Thoracic aorta (tissue), 2 donors: Measurements from ENCODE around the gene PRKAR1A. TPM values are rescaled to one million over a fixed set of nuclear protein-coding genes. Genes with fewer than 3 reads are reported as not detected.
"Not testable (repeated sequence)": the region's sequence is repeated elsewhere in the genome, so short reads cannot be mapped to it uniquely, and the experiment has no call there.

Source experiments
- ATAC-seq: fragments of 150-250 bp; one replicate; pipeline ENCODE4 v1.8.0; 2017; ENCODE audit warnings: low read depth; ENCODE audit not compliant: insufficient number of reproducible peaks, low FRiP score
- DNase-seq: peaks from one replicate; pipeline ENCODE4 v3.0.0-alpha.2; 2020; ENCODE audit warnings: low spot score
- H3K27ac ChIP-seq, 2 donors: fragments of 200-600 bp; sonication (generic); 1 replicate in 1 of 2; 2 replicates in 1 of 2; pipeline ENCODE4 v1.5.1; 2016; ENCODE audit warnings: mild to moderate bottlenecking in 2 of 2, moderate library complexity in 2 of 2
- H3K27me3 ChIP-seq: fragments of 200-600 bp; sonication (generic); replicated peaks from 2 replicates; pipeline ENCODE4 v1.6.0; 2016; ENCODE audit warnings: mild to moderate bottlenecking; ENCODE audit not compliant: insufficient read depth
- H3K36me3 ChIP-seq: fragments of 200-600 bp; sonication (generic); one replicate; pipeline ENCODE4 v1.5.1; 2016
- H3K4me1 ChIP-seq, 2 donors: fragments of 200-600 bp; sonication (generic); 1 replicate in 1 of 2; 2 replicates in 1 of 2; pipeline versions ENCODE4 v1.5.1 to v1.6.0; 2016; ENCODE audit warnings: low read depth in 2 of 2, mild to moderate bottlenecking in 1 of 2; ENCODE audit not compliant: control insufficient read depth in 1 of 2
- H3K4me3 ChIP-seq: fragments of 200-600 bp; sonication (generic); 2 replicates; pipeline ENCODE4 v1.5.1; 2016; ENCODE audit warnings: mild to moderate bottlenecking
- H3K9me3 ChIP-seq: fragments of 200-600 bp; sonication (generic); 2 replicates; pipeline ENCODE4 v1.5.1; 2016
- total RNA-seq, 2 donors: library from RNA; depleted of rRNA; stranded (reverse); fragments of >200 nt; gene quantifications; one replicate each; pipeline versions ENCODE4 v1.1.0 to v1.2.3, GENCODE V29; 2016
- TF ChIP-seq, protein P1 (sequence below): fragments of 200-600 bp; sonication (generic); IDR thresholded peaks from one replicate; pipeline ENCODE4 v1.5.1; 2019; ENCODE audit warnings: antibody characterized with exemption

PRKAR1A gene
- total RNA-seq, 2 donors from 2014 or later, result 345 to 412 TPM

DNA sequence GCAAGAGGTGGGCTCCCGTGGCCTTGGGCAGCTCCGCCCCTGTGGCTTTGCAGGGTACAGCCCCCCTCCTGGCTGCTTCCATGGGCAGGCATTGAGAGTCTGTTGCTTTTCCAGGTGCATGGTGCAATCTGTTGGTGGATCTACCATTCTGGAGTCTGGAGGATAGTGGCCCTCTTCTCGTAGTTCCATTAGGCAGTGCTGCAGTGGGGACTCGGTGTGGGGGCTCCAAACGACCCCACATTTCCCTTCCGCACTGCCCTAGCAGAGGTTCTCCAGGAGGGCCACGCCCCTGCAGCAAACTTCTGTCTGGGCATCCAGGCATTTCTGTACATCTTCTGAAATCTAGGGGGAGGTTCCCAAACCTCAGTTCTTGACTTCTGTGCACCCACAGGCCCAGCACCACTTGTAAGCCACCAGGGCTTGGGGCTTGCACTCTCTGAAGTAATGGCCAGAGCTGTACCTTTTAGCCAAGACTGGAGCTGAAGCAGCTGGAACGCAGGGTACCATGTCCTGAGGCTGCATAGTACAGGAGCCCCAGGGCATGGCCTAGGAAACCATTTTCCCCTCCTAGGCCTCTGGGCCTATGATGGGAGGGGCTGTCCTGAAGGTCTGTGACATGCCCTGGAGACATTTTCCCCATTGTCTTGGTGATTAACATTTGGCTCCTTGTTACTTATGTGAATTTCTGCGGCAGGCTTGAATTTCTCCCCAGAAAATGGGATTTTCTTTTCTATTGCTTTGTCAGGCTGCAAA lies 6.0 kb downstream of the PRKAR1A start:
- DNase-seq, result no peak
- H3K27ac ChIP-seq, result no peak overlapping the region
- peaks cover 20 to 49% of the 10 kb centered on the region in 2 donors for H3K4me1 ChIP-seq
- H3K4me3 ChIP-seq, result no peak overlapping the region
- no peaks in the 10 kb centered on the region for H3K27me3 ChIP-seq
- ATAC-seq, result no peak
- TF ChIP-seq, protein P1, sequence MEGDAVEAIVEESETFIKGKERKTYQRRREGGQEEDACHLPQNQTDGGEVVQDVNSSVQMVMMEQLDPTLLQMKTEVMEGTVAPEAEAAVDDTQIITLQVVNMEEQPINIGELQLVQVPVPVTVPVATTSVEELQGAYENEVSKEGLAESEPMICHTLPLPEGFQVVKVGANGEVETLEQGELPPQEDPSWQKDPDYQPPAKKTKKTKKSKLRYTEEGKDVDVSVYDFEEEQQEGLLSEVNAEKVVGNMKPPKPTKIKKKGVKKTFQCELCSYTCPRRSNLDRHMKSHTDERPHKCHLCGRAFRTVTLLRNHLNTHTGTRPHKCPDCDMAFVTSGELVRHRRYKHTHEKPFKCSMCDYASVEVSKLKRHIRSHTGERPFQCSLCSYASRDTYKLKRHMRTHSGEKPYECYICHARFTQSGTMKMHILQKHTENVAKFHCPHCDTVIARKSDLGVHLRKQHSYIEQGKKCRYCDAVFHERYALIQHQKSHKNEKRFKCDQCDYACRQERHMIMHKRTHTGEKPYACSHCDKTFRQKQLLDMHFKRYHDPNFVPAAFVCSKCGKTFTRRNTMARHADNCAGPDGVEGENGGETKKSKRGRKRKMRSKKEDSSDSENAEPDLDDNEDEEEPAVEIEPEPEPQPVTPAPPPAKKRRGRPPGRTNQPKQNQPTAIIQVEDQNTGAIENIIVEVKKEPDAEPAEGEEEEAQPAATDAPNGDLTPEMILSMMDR, result no peak
- H3K9me3 ChIP-seq, result no peaks in the 10 kb centered on the region
- H3K36me3 ChIP-seq, result peaks cover 23% of the 10 kb centered on the region

DNA sequence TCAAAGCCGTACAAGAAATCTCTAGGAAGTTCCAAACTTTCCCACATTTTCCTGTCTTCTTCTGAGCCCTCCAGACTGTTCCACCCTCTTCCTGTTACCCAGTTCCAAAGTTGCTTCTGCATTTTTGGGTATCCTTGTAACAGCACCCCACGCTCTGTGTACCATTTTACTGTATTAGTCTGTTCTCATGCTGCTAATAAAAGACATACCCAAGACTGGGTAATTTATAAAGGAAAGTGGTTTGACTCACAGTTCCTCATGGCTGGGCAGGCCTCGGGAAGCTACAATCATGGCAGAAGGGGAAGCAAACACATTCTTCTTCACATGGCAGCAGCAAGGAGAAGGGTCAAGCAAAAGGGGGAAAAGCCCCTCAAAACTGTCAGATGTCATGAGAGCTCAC lies 6.8 kb downstream of the PRKAR1A start:
- H3K27me3 ChIP-seq, H3K27ac ChIP-seq, H3K4me3 ChIP-seq, DNase-seq, H3K9me3 ChIP-seq, ATAC-seq: not testable (repeated sequence)
- Histone ChIP-seq H3K4me1 (peaks cover 18 to 43% of the 10 kb centered on the region in 2 donors), H3K36me3 (peaks cover 23% of the 10 kb centered on the region)

DNA sequence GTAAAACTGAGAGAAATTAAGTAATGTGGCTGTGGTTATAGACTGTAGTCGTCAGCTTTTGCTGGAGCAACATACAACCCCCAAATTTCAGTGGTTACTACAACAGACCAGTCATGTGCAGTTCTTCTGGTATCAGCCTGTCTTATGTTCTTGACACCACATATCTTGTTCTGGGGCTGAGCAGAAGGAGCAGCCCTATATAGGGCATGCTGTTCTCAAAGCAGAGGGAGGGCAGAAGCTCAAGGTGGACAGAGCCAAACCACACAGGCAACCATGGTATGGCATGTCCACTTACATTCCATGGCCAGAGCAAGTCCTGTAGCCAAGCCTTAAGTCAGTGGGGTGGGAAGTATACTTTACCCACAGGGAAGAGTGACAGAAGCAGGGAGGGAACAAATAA lies 7.7 kb downstream of the PRKAR1A start:
- TF ChIP-seq, protein P1, result no peak
- no peaks in the 10 kb centered on the region for H3K27me3 ChIP-seq
- no peak overlapping the region for H3K4me3 ChIP-seq
- H3K27ac ChIP-seq, result no peak overlapping the region
- H3K9me3 ChIP-seq, result no peaks in the 10 kb centered on the region
- H3K36me3 ChIP-seq, result peaks cover 24% of the 10 kb centered on the region
- peaks cover 12 to 34% of the 10 kb centered on the region in 2 donors for H3K4me1 ChIP-seq
- no peak for ATAC-seq
- DNase-seq, result no peak

DNA sequence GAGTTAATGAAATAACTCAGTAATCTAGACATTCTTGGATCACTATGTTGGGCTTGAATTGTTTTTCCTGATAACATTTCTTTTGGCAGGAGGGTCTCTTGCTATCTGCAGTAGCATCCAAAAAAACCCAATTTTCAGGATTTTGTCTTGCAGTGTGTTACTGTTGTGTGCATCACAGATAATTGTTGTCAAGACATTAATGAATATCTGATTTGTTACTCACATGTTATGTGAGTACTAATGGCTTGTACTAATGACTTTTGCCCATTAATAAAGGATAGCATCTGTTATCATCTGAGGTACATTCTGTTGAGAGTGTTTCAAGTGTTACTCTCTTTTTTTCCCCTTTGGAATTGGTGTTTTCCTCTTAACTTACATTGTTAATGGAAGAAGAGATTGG lies 10.0 kb downstream of the PRKAR1A start:
- DNase-seq, result no peak
- H3K4me3 ChIP-seq, result no peak overlapping the region
- H3K27me3 ChIP-seq, result no peaks in the 10 kb centered on the region
- TF ChIP-seq, protein P1, result no peak
- peaks cover 37% of the 10 kb centered on the region for H3K36me3 ChIP-seq
- H3K9me3 ChIP-seq, result no peaks in the 10 kb centered on the region
- ATAC-seq, result no peak
- no peak overlapping the region for H3K27ac ChIP-seq
- H3K4me1 ChIP-seq, result peaks cover 3 to 22% of the 10 kb centered on the region in 2 donors

DNA sequence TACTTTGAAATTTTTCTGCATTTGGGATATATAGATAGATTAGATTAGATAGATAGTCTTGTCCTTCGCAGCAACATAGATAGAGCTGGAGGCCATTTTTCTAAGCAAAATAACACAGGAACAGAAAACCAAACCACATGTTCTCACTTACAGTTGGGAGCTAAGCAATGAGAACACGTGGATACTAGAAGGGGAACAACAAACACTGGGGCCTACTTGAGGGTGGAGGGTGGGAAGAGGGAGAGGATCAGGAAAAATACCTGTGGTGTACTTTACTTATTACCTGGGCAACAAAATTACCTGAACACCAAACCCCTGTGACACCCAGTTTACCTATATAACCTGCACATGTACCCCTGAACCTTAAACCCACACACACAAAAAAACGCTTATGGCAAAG lies 14.3 kb downstream of the PRKAR1A start:
- TF ChIP-seq, protein P1, result no peak
- no peak for ATAC-seq

DNA sequence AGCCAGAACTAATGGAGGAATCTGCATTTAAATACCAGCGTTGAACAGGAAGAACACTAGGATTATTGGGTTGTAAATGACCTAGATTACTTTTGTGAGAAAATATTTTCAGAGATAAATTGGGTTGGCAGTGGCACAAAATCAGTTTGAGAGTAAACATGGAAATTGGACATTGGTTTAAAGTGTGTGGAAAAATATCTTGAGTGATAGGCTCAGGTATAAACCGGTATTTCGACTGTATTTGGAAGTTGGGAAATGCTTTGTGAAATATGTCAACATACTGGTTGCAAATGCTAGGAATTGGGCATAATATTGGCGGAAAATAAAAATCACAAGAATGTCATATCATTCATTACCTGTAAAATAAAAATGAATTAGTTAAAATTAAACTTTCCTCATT lies 15.1 kb downstream of the PRKAR1A start:
- DNase-seq (no peak), ATAC-seq (no peak)
- peaks cover 66% of the 10 kb centered on the region for H3K36me3 ChIP-seq
- no peak overlapping the region for H3K27ac ChIP-seq
- no peaks in the 10 kb centered on the region for H3K9me3 ChIP-seq
- H3K27me3 ChIP-seq, result no peaks in the 10 kb centered on the region
- TF ChIP-seq, protein P1, result no peak
- no peaks in the 10 kb centered on the region for H3K4me1 ChIP-seq
- H3K4me3 ChIP-seq, result no peak overlapping the region

More for the DNA sequence above, 14.3 kb downstream of the PRKAR1A start:
- H3K27me3 ChIP-seq, result no peaks in the 10 kb centered on the region
- H3K4me1 ChIP-seq, result no peaks in the 10 kb centered on the region
- H3K9me3 ChIP-seq, result no peaks in the 10 kb centered on the region
- peaks cover 63% of the 10 kb centered on the region for H3K36me3 ChIP-seq
- no peak overlapping the region for H3K4me3 ChIP-seq
- no peak overlapping the region for H3K27ac ChIP-seq
- DNase-seq, result no peak
